ENCODE measurements around the gene SCIN. TPM values are rescaled to one million over a fixed set of nuclear protein-coding genes. Genes with fewer than 3 reads are reported as not detected.
"Not testable (repeated sequence)": the region's sequence is repeated elsewhere in the genome, so short reads cannot be mapped to it uniquely, and the experiment has no call there.

Gene SCIN
- total and polyA plus RNA-seq, 3 experiments from 2014 or later = 0.29 to 0.35 TPM; not detected in 1

DNA sequence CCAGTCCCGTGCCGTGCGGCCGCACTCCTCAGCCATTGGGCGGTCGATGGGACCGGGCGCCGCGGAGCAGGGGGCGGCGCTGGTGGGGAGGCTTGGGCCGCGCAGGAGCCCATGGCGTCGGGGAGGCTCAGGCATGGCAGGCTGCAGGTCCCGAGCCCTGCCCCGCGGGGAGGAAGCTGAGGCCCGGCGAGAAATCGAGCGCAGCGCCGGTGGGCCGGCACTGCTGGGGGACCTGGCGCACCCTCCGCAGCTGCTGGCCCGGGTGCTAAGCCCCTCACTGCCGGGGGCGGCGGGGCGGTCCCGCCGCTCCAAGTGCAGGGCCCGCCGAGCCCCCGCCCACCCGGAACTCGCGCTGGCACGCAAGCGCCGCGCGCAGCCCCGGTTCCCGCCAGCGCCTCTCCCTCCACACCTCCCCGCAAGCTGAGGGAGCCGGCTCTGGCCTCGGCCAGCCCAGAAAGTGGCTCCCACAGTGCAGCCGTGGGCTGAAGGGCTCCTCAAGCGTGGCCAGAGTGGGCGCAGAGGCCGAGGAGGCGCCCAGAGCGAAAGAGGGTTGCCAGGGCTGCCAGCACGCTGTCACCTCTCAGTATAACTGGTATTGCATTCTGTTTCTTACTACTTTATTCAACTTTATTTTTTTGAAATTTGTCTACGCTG lies 14.3 kb upstream of the SCIN start:
- H3K27ac Mint-ChIP-seq; H3K36me3 ChIP-seq (ENCODE audit: insufficient read depth, low read length); POLR2A ChIA-PET; H3K4me3 ChIP-seq (ENCODE audit: low read length); H3K9me3 Mint-ChIP-seq; H3K4me1 Mint-ChIP-seq; H3K4me1 ChIP-seq (ENCODE audit: insufficient read depth, low read length); H3K9me3 ChIP-seq (ENCODE audit: low read length); H3K27me3 Mint-ChIP-seq; H3K27ac ChIP-seq (ENCODE audit: low read depth, low read length); H3K36me3 Mint-ChIP-seq; H3K27me3 ChIP-seq (ENCODE audit: insufficient read depth, low read length, poor library complexity, severe bottlenecking); CTCF ChIA-PET: not testable (repeated sequence)
- peak overlapping the region in 1 of 7 donors; percentile 12 for H3K4me3 Mint-ChIP-seq
- peak in 1 of 5 donors; percentile 43 for DNase-seq

DNA sequence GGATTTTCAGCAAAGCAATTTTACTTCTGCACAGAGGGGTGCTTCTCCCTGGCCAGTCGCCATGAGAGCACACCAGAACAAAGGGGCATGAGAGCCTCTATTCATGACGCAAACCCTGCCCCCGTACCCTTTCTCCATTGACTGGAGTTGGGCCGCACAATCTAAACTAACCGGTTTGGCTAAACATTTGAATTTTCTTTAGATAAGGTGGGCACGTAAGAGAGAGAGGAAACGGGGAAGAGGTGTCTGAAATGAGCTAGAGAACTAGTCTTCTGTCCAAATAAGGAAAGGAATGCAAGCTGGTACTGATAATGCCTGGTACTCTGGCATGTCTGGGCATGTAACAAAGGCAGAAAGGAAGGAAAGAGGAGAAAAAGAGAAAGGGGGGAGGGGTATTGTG lies 13.2 kb upstream of the SCIN start:
- Mint-ChIP-seq H3K4me1 (no peaks in the 10 kb centered on the region), H3K4me3 (no peak overlapping the region), H3K36me3 (no peaks in the 10 kb centered on the region), H3K9me3 (no peaks in the 10 kb centered on the region), H3K27ac (no peak overlapping the region), H3K27me3 (peaks cover 0 to 3% of the 10 kb centered on the region in 2 donors)
- Histone ChIP-seq H3K36me3 (ENCODE audit: insufficient read depth, low read length) (no peaks in the 10 kb centered on the region), H3K27me3 (ENCODE audit: insufficient read depth, low read length, poor library complexity, severe bottlenecking) (no peaks in the 10 kb centered on the region), H3K4me3 (ENCODE audit: low read length) (no peak overlapping the region), H3K4me1 (ENCODE audit: insufficient read depth, low read length) (no peaks in the 10 kb centered on the region), H3K27ac (ENCODE audit: low read depth, low read length) (no peak overlapping the region), H3K9me3 (ENCODE audit: low read length) (no peaks in the 10 kb centered on the region)
- no peak for DNase-seq
- ChIA-PET POLR2A (no interaction called here), CTCF (interaction anchor here (1.5 kb wide), 1 partner anchor 11 kb away, joined by 3 read pairs; no protein-coding TSS in a partner anchor)

DNA sequence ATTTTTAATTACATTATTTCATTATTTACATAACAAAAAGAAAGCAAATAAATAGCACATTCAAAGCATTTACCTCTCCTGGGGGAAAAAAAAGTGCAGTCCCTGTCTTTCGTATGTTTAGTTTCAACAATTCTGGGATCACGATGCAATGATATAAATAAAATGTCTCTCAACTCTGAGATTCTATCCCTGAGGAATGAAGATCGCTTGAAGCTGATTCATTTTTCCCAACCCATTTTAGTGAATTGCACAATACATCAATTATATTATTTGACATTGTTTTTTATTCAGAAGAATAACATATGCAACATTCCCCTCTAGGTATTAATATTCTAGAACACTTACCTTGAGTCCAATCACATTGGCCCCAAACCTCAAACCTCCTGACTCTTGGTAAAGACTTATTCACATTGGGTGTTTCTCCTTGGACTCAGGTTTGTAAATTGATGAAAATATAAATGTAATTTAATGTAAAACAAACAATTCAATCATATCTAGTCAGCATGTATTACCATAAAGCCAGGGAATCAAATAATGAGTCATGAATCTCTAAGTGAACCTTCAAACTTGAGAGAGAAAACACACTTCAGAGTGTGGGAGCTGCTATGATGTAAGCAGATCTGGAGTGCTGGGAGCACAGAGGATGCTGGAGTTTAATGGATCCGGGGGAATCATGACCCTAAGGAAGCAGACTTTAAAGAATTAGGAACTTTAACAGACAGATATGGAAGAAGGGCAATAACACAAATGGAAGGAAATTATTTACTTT lies 5.3 kb upstream of the SCIN start:
- H3K27me3 Mint-ChIP-seq = peaks cover 7 to 30% of the 10 kb centered on the region in 2 donors
- no peak overlapping the region for H3K27ac Mint-ChIP-seq
- no peak overlapping the region for H3K27ac ChIP-seq (ENCODE audit: low read depth, low read length)
- H3K36me3 Mint-ChIP-seq = no peaks in the 10 kb centered on the region
- H3K4me3 Mint-ChIP-seq = no peak overlapping the region
- no peaks in the 10 kb centered on the region for H3K36me3 ChIP-seq (ENCODE audit: insufficient read depth, low read length)
- H3K27me3 ChIP-seq (ENCODE audit: insufficient read depth, low read length, poor library complexity, severe bottlenecking) = no peaks in the 10 kb centered on the region
- DNase-seq = no peak
- no peaks in the 10 kb centered on the region for H3K9me3 ChIP-seq (ENCODE audit: low read length)
- H3K9me3 Mint-ChIP-seq = no peaks in the 10 kb centered on the region
- no peak overlapping the region for H3K4me3 ChIP-seq (ENCODE audit: low read length)
- H3K4me1 ChIP-seq (ENCODE audit: insufficient read depth, low read length) = no peaks in the 10 kb centered on the region
- POLR2A ChIA-PET = no interaction called here
- CTCF ChIA-PET = interaction anchor here (1.0 kb wide), 1 partner anchor 40 kb away, joined by 3 read pairs; no protein-coding TSS in a partner anchor
- peaks cover 4 to 8% (median 8%) of the 10 kb centered on the region in 3 donors for H3K4me1 Mint-ChIP-seq

DNA sequence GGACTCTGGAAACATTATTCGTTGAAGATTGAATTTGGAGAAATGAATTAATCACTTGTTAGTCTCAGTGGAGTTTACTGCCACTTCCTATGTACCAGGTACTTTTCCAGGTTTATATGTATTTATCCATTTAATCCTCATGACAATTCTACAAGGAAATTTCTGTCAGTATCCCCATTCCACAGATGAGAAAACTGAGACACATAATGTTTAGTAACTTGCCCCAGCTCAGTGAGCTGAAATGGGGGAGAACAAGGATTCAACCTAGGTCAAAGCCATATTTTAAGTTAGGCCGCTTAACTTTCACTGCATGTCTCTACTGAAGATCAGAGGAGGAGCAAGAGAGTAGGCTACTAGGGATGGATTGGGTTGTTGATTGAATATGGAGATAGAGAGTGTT lies 4.6 kb upstream of the SCIN start:
- Histone ChIP-seq H3K9me3 (ENCODE audit: low read length) (no peaks in the 10 kb centered on the region), H3K4me3 (ENCODE audit: low read length) (no peak overlapping the region), H3K27me3 (ENCODE audit: insufficient read depth, low read length, poor library complexity, severe bottlenecking) (no peaks in the 10 kb centered on the region), H3K27ac (ENCODE audit: low read depth, low read length) (no peak overlapping the region), H3K36me3 (ENCODE audit: insufficient read depth, low read length) (no peaks in the 10 kb centered on the region), H3K4me1 (ENCODE audit: insufficient read depth, low read length) (no peaks in the 10 kb centered on the region)
- H3K4me3 Mint-ChIP-seq = no peak overlapping the region
- no peaks in the 10 kb centered on the region for H3K9me3 Mint-ChIP-seq
- peaks cover 8 to 14% (median 13%) of the 10 kb centered on the region in 3 donors for H3K4me1 Mint-ChIP-seq
- H3K27me3 Mint-ChIP-seq = peaks cover 13 to 35% of the 10 kb centered on the region in 2 donors
- H3K27ac Mint-ChIP-seq = no peak overlapping the region
- no peaks in the 10 kb centered on the region for H3K36me3 Mint-ChIP-seq
- ChIA-PET POLR2A (no interaction called here), CTCF (interaction anchor here (1.0 kb wide), 1 partner anchor 41 kb away, joined by 3 read pairs; no protein-coding TSS in a partner anchor)
- DNase-seq = no peak

DNA sequence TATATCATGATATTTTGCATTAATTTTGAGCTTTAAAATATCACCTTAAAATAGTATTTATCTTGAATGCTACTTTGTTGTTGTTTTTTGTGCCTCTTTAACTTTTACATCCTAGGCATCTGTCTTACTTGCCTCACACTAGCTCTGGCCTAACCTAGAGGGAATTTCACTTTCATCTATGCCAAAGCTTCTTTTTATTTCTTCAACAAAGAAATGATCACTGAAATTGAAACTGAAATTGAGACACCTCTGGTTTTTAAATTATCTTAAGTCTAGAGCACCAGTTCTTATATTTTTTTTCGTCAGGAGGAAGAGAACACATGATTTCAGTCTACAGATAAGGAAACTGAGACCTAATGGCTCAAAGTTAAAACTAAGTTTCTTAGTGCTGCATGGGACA lies 3.5 kb upstream of the SCIN start:
- Mint-ChIP-seq H3K4me1 (peaks cover 13 to 19% (median 16%) of the 10 kb centered on the region in 3 donors), H3K9me3 (no peaks in the 10 kb centered on the region), H3K36me3 (no peaks in the 10 kb centered on the region), H3K27ac (no peak overlapping the region), H3K27me3 (peaks cover 16 to 42% of the 10 kb centered on the region in 2 donors), H3K4me3 (no peak overlapping the region)
- H3K27ac ChIP-seq (ENCODE audit: low read depth, low read length) = no peak overlapping the region
- H3K4me3 ChIP-seq (ENCODE audit: low read length) = no peak overlapping the region
- ChIA-PET CTCF (interaction anchor here (1.4 kb wide), 1 partner anchor 13 kb away, joined by 3 read pairs; no protein-coding TSS in a partner anchor), POLR2A (no interaction called here)
- H3K4me1 ChIP-seq (ENCODE audit: insufficient read depth, low read length) = peaks cover 4% of the 10 kb centered on the region
- no peaks in the 10 kb centered on the region for H3K36me3 ChIP-seq (ENCODE audit: insufficient read depth, low read length)
- DNase-seq = no peak
- no peaks in the 10 kb centered on the region for H3K27me3 ChIP-seq (ENCODE audit: insufficient read depth, low read length, poor library complexity, severe bottlenecking)
- no peaks in the 10 kb centered on the region for H3K9me3 ChIP-seq (ENCODE audit: low read length)

DNA sequence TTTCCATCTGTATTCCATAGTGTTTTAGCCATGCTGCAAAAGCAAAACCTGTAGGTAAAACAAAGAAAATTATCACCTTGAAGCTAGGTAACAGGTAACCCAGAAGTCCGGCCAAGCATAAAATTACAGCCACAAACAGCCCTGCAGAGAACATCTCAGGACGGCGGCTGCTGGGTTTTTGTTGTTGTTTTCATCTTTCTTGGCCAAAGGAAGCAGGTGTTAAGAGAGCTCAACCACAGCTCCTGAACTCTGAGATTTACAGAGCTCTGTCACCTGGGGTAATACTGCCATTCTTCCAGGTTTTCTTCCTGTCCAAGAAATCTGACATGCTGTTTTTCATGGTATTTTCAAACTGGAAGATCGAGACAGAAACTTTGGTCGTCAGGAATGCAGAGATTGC lies 847 bp upstream of the SCIN start:
- no peaks in the 10 kb centered on the region for H3K36me3 ChIP-seq (ENCODE audit: insufficient read depth, low read length)
- no peak overlapping the region for H3K27ac Mint-ChIP-seq
- H3K36me3 Mint-ChIP-seq = no peaks in the 10 kb centered on the region
- no peaks in the 10 kb centered on the region for H3K9me3 ChIP-seq (ENCODE audit: low read length)
- H3K4me3 Mint-ChIP-seq = peak overlapping the region in 4 of 7 donors; percentile 72 to 85 (median 81)
- ChIA-PET POLR2A (no interaction called here), CTCF (no interaction called here)
- no peaks in the 10 kb centered on the region for H3K9me3 Mint-ChIP-seq
- no peak for DNase-seq
- peaks cover 13 to 19% (median 16%) of the 10 kb centered on the region in 3 donors for H3K4me1 Mint-ChIP-seq
- no peak overlapping the region for H3K4me3 ChIP-seq (ENCODE audit: low read length)
- H3K27me3 Mint-ChIP-seq = peaks cover 20 to 42% of the 10 kb centered on the region in 2 donors
- no peaks in the 10 kb centered on the region for H3K27me3 ChIP-seq (ENCODE audit: insufficient read depth, low read length, poor library complexity, severe bottlenecking)
- H3K27ac ChIP-seq (ENCODE audit: low read depth, low read length) = no peak overlapping the region
- H3K4me1 ChIP-seq (ENCODE audit: insufficient read depth, low read length) = peaks cover 4% of the 10 kb centered on the region

DNA sequence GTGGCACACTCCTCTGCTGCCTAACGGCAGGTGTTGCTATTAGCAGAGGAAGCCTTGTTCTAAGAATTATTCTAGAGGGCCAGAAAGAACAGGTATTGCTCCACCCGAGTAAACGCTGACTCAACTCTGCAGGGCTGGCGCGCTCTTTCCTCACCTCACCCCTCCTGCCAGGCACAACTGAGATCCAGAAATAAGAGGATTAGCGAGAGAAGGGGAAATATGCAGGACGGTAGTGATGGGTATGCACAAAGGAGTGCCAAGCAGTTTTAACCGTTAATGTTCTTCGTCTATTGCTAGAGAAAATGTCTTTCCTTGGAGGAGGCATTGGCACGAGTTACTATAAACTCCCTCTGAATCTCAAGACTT lies 369 bp upstream of the SCIN start:
- H3K4me1 Mint-ChIP-seq = peaks cover 13 to 19% (median 16%) of the 10 kb centered on the region in 3 donors
- peak overlapping the region; percentile 40 for H3K4me3 ChIP-seq (ENCODE audit: low read length)
- H3K4me3 Mint-ChIP-seq = peak overlapping the region; percentile 47 to 90 (median 79)
- CTCF ChIA-PET = no interaction called here
- peaks cover 20 to 42% of the 10 kb centered on the region in 2 donors for H3K27me3 Mint-ChIP-seq
- H3K36me3 ChIP-seq (ENCODE audit: insufficient read depth, low read length) = no peaks in the 10 kb centered on the region
- H3K27ac ChIP-seq (ENCODE audit: low read depth, low read length) = no peak overlapping the region
- POLR2A ChIA-PET = no interaction called here
- peak overlapping the region in 2 of 8 donors; percentile 2 to 30 for H3K27ac Mint-ChIP-seq
- H3K9me3 ChIP-seq (ENCODE audit: low read length) = no peaks in the 10 kb centered on the region
- no peaks in the 10 kb centered on the region for H3K9me3 Mint-ChIP-seq
- peaks cover 4% of the 10 kb centered on the region for H3K4me1 ChIP-seq (ENCODE audit: insufficient read depth, low read length)
- DNase-seq = peak in 1 of 5 donors; percentile 1
- H3K27me3 ChIP-seq (ENCODE audit: insufficient read depth, low read length, poor library complexity, severe bottlenecking) = no peaks in the 10 kb centered on the region
- no peaks in the 10 kb centered on the region for H3K36me3 Mint-ChIP-seq

DNA sequence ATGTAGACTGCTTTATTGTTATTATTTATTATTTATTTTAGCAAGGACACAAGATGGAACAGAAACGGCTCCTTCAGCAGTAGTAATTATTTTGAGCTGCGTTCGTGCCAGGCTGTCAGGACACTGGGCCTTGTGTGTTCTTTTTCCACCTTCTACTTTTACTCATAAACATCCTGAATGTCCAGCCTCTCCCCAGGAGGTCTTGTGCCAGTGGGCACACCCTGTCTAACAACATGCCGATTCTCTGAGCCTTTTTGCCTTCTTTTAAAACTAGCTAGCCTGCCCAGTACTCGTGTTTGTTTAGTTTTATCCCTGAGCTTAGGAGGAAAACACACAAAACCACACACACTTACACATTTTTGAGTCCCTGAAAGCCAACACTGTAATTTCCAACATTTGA lies 1.2 kb downstream of the SCIN start:
- DNase-seq = no peak
- Mint-ChIP-seq H3K27me3 (peaks cover 20 to 44% of the 10 kb centered on the region in 2 donors), H3K9me3 (no peaks in the 10 kb centered on the region), H3K4me3 (peak overlapping the region in 1 of 7 donors; percentile 6), H3K27ac (no peak overlapping the region), H3K36me3 (no peaks in the 10 kb centered on the region), H3K4me1 (peaks cover 13 to 19% (median 16%) of the 10 kb centered on the region in 3 donors)
- Histone ChIP-seq H3K4me1 (ENCODE audit: insufficient read depth, low read length) (peaks cover 4% of the 10 kb centered on the region), H3K4me3 (ENCODE audit: low read length) (no peak overlapping the region), H3K9me3 (ENCODE audit: low read length) (no peaks in the 10 kb centered on the region), H3K36me3 (ENCODE audit: insufficient read depth, low read length) (no peaks in the 10 kb centered on the region), H3K27ac (ENCODE audit: low read depth, low read length) (no peak overlapping the region), H3K27me3 (ENCODE audit: insufficient read depth, low read length, poor library complexity, severe bottlenecking) (no peaks in the 10 kb centered on the region)
- ChIA-PET POLR2A (no interaction called here), CTCF (no interaction called here)
